ENCODE measurements around the gene OR5D16.
"Not testable (repeated sequence)": the region's sequence is repeated elsewhere in the genome, so short reads cannot be mapped to it uniquely, and the experiment has no call there.

- not testable (repeated sequence) for TF ChIP-seq CTCF, EZH2, EZH2phosphoT487 (IDR thresholded peaks at IDR 0.05)
Measured at GRCh38 chr11:55872731-55873130, 34.2 kb downstream of the OR5D16 start.
